HG03342 (cell line): ENCODE results near the gene DBX1.

Experiments used
- ATAC-seq: cut with Tn5 transposase; IDR thresholded peaks from one replicate; pipeline ENCODE4 v1.9.1; 2021; ENCODE audit warnings: mild to moderate bottlenecking, moderate library complexity; ENCODE audit not compliant: unreplicated experiment

DBX1 gene

GRCh38 chr11:20126724-20127123 is 33.6 kb downstream of the DBX1 start:
- ATAC-seq, result no peak

- no peak for ATAC-seq
Measured at GRCh38 chr11:20125927-20126326, 34.3 kb downstream of the DBX1 start.

- ATAC-seq, result no peak
Measured at GRCh38 chr11:20122131-20122530, 38.1 kb downstream of the DBX1 start.

GRCh38 chr11:20120134-20120925 is 39.9 kb downstream of the DBX1 start:
- ATAC-seq, result no peak

- no peak for ATAC-seq
Measured at GRCh38 chr11:20119315-20119714, 41.0 kb downstream of the DBX1 start.

- ATAC-seq, result no peak
Measured at GRCh38 chr11:20118209-20118608, 42.1 kb downstream of the DBX1 start.

GRCh38 chr11:20117291-20117690 is 43.0 kb downstream of the DBX1 start:
- no peak for ATAC-seq

GRCh38 chr11:20116825-20117224 is 43.5 kb downstream of the DBX1 start:
- no peak for ATAC-seq

- ATAC-seq, result no peak
Measured at GRCh38 chr11:20114588-20114987, 45.7 kb downstream of the DBX1 start.

- no peak for ATAC-seq
Measured at GRCh38 chr11:20113149-20113438, 47.2 kb downstream of the DBX1 start.

- no peak for ATAC-seq
Measured at GRCh38 chr11:20112291-20113148, 47.8 kb downstream of the DBX1 start.

- no peak for ATAC-seq
Measured at GRCh38 chr11:20111871-20112270, 48.4 kb downstream of the DBX1 start.

GRCh38 chr11:20110908-20111669 is 49.2 kb downstream of the DBX1 start:
- peak; percentile 86 for ATAC-seq

- ATAC-seq, result no peak
Measured at GRCh38 chr11:20109731-20110445, 50.4 kb downstream of the DBX1 start.
